Limb (tissue), 2 donors: ENCODE results near the gene ZNF316.

Experiments
- DNase-seq, 2 donors: peaks; one replicate each; pipeline ENCODE4 v3.0.0-alpha.2; 2016; ENCODE audit errors: extremely low spot score in 2 of 2

Gene ZNF316

DNA sequence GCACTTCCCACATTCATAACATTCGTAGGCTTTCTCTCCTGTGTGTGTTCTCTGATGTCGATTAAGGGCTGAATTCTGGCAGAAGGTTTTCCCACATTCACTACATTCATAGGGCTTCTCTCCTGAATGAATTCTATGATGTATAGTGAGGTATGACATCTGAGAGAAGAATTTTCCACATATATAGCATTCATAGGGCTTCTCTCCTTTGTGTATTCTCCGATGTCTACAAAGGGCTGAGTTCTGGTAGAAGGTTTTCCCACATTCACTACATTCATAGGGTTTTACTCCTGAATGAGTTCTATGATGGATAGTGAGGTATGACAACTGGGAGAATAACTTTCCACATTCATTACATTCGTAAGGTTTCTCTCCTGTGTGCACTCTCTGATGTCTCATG is 54.0 kb downstream of the ZNF316 start:
- DNase-seq = no peak

DNA sequence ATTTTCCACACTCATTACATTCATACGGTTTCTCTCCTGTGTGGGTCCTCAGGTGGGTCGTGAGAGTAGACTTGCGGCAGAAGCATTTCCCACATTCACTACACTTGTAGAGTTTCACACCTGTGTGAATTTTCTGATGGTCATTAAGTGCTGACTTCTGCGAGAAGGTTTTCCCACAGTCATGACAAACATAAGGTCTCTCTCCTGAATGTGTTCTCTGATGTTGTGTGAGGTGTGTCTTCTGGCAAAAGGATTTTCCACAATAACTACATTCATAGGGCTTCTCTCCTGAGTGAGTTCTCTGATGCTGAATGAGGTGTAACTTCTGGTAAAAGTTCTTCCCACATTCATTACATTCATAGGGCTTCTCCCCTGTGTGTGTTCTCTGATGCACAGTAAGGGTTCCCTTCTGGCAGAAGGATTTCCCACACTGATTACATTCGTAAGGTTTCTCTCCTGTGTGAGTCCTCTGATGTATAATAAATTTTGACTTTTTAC is 54.5 kb downstream of the ZNF316 start:
- no peak for DNase-seq

DNA sequence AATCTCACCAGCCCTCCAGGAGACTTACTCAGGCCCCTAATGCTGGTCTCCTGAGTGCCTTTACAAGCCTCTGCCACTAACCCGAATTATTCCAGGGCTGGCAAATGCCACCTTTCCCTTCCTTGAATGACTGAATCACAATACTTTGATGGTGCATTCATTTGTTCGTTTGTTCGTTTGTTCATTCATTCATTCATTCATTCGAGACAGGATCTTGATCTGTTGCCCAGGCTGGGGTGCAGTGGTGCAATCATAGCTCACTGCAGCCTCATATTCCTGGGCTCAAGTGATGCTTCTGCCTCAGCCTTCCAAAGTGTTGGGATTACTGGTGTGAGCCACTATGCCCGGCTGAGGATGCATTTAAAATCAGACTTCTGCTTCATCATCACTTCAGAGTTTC is 63.7 kb downstream of the ZNF316 start:
- DNase-seq = no peak

GRCh38 chr7:6701860-6702259 is 64.7 kb downstream of the ZNF316 start:
- DNase-seq = no peak
